Measurements from ENCODE around the gene CPNE6. TPM values are rescaled to one million over a fixed set of nuclear protein-coding genes. Genes with fewer than 3 reads are reported as not detected.
A peak's percentile ranks its signal among the peaks of the same experiment; 100 is the strongest.

CPNE6 gene
- total RNA-seq, 1 donor from 2014 or later = not detected

- DNase-seq (ENCODE audit: low read depth) = no peak
- Histone ChIP-seq H3K4me3 (ENCODE audit: low read depth, low read length) (no peak overlapping the region), H3K27me3 (ENCODE audit: control insufficient read depth, insufficient read depth, low read length) (peaks cover 7% of the 10 kb centered on the region), H3K36me3 (ENCODE audit: control insufficient read depth, insufficient read depth, low read length) (no peaks in the 10 kb centered on the region)
- FAIRE-seq = no peak
- TF ChIP-seq CTCF (IDR thresholded peaks at IDR 0.05; ENCODE audit: insufficient read depth, low read length, severe bottlenecking) = no peak
These were observed 5.7 kb downstream of the CPNE6 start for GRCh38 chr14:24077086-24077485.

GRCh38 chr14:24078146-24078545, 6.8 kb downstream of the CPNE6 start:
- peak; percentile 88 for FAIRE-seq

GRCh38 chr14:24079491-24080141, 8.3 kb downstream of the CPNE6 start:
- H3K27me3 ChIP-seq (ENCODE audit: control insufficient read depth, insufficient read depth, low read length) = peaks cover 8% of the 10 kb centered on the region
- FAIRE-seq (no peak), DNase-seq (ENCODE audit: low read depth) (no peak)
- TF ChIP-seq CTCF (IDR thresholded peaks at IDR 0.05; ENCODE audit: insufficient read depth, low read length, severe bottlenecking) = no peak
- H3K4me3 ChIP-seq (ENCODE audit: low read depth, low read length) = no peak overlapping the region
- H3K36me3 ChIP-seq (ENCODE audit: control insufficient read depth, insufficient read depth, low read length) = no peaks in the 10 kb centered on the region

More at GRCh38 chr14:24078146-24078545, 6.8 kb downstream of the CPNE6 start:
- H3K4me3 ChIP-seq (ENCODE audit: low read depth, low read length) = no peak overlapping the region
- DNase-seq (ENCODE audit: low read depth) = no peak
- peaks cover 8% of the 10 kb centered on the region for H3K27me3 ChIP-seq (ENCODE audit: control insufficient read depth, insufficient read depth, low read length)
- no peaks in the 10 kb centered on the region for H3K36me3 ChIP-seq (ENCODE audit: control insufficient read depth, insufficient read depth, low read length)
- TF ChIP-seq CTCF (IDR thresholded peaks at IDR 0.05; ENCODE audit: insufficient read depth, low read length, severe bottlenecking) = no peak

GRCh38 chr14:24080142-24080530, 8.8 kb downstream of the CPNE6 start:
- peaks cover 8% of the 10 kb centered on the region for H3K27me3 ChIP-seq (ENCODE audit: control insufficient read depth, insufficient read depth, low read length)
- no peak for TF ChIP-seq CTCF (IDR thresholded peaks at IDR 0.05; ENCODE audit: insufficient read depth, low read length, severe bottlenecking)
- H3K4me3 ChIP-seq (ENCODE audit: low read depth, low read length) = no peak overlapping the region
- FAIRE-seq (no peak), DNase-seq (ENCODE audit: low read depth) (no peak)
- no peaks in the 10 kb centered on the region for H3K36me3 ChIP-seq (ENCODE audit: control insufficient read depth, insufficient read depth, low read length)

GRCh38 chr14:24080888-24081738, 9.8 kb downstream of the CPNE6 start:
- DNase-seq (ENCODE audit: low read depth) (peak; percentile 28), FAIRE-seq (no peak)
- H3K27me3 ChIP-seq (ENCODE audit: control insufficient read depth, insufficient read depth, low read length) = peaks cover 8% of the 10 kb centered on the region
- H3K36me3 ChIP-seq (ENCODE audit: control insufficient read depth, insufficient read depth, low read length) = no peaks in the 10 kb centered on the region
- peak overlapping the region; percentile 45 for H3K4me3 ChIP-seq (ENCODE audit: low read depth, low read length)
- no peak for TF ChIP-seq CTCF (IDR thresholded peaks at IDR 0.05; ENCODE audit: insufficient read depth, low read length, severe bottlenecking)
